ENCODE results near the gene SELENOO. TPM values are rescaled to one million over a fixed set of nuclear protein-coding genes. Genes with fewer than 3 reads are reported as not detected.

The SELENOO gene
- total RNA-seq, 1 experiment from 2014 or later = 28.6 TPM

- no peak for TF ChIP-seq CTCF (IDR thresholded peaks at IDR 0.05; ENCODE audit: unreplicated experiment)
- no peak for DNase-seq
- H3K9me3 Mint-ChIP-seq (ENCODE audit: low read depth, unreplicated experiment) = no peaks in the 10 kb centered on the region
- intact Hi-C loops (cut with micrococcal nuclease; ENCODE audit: unreplicated experiment) = no loop called here
- BruUV-seq (replicated peaks) = no TSS peak
- H3K4me3 Mint-ChIP-seq (ENCODE audit: low read depth, unreplicated experiment) = no peak overlapping the region
- no peaks in the 10 kb centered on the region for H3K27me3 Mint-ChIP-seq (ENCODE audit: unreplicated experiment)
- CTCF ChIA-PET = no interaction called here
- H3K4me1 Mint-ChIP-seq (ENCODE audit: low read depth, unreplicated experiment) = peaks cover 24% of the 10 kb centered on the region
- H3K36me3 Mint-ChIP-seq (ENCODE audit: insufficient read depth, unreplicated experiment) = peaks cover 27% of the 10 kb centered on the region
- H3K27ac Mint-ChIP-seq (ENCODE audit: unreplicated experiment) = no peak overlapping the region
These were observed 64.3 kb downstream of the SELENOO start for GRCh38 chr22:50264946-50265669.

- H3K36me3 Mint-ChIP-seq (ENCODE audit: insufficient read depth, unreplicated experiment) = peaks cover 35% of the 10 kb centered on the region
- H3K4me3 Mint-ChIP-seq (ENCODE audit: low read depth, unreplicated experiment) = no peak overlapping the region
- peaks cover 21% of the 10 kb centered on the region for H3K4me1 Mint-ChIP-seq (ENCODE audit: low read depth, unreplicated experiment)
- TF ChIP-seq CTCF (IDR thresholded peaks at IDR 0.05; ENCODE audit: unreplicated experiment) = no peak
- no peaks in the 10 kb centered on the region for H3K27me3 Mint-ChIP-seq (ENCODE audit: unreplicated experiment)
- H3K9me3 Mint-ChIP-seq (ENCODE audit: low read depth, unreplicated experiment) = no peaks in the 10 kb centered on the region
- DNase-seq = no peak
- intact Hi-C loops (cut with micrococcal nuclease; ENCODE audit: unreplicated experiment) = no loop called here
- H3K27ac Mint-ChIP-seq (ENCODE audit: unreplicated experiment) = no peak overlapping the region
- BruUV-seq (replicated peaks) = no TSS peak
- CTCF ChIA-PET = no interaction called here
These were observed 66.2 kb downstream of the SELENOO start for GRCh38 chr22:50266994-50267393.

Other genes starting within 250 kb of the SELENOO start
- gene PIM3, start 240.2 kb upstream of the SELENOO start, total RNA-seq (2022) = 86.3 and 97.3 TPM in 2 replicates
- not detected in 2 replicates for gene IL17REL, start 188.2 kb upstream of the SELENOO start, total RNA-seq (2022)
- not detected in 2 replicates for gene TTLL8, start 142.7 kb upstream of the SELENOO start, total RNA-seq (2022)
- gene MLC1, start 115.6 kb upstream of the SELENOO start, total RNA-seq (2022) = not detected in 2 replicates
- not detected in 2 replicates for gene MOV10L1, start 111.0 kb upstream of the SELENOO start, total RNA-seq (2022)
- 1.6 and 2.0 TPM in 2 replicates for gene PANX2, start 30.3 kb upstream of the SELENOO start, total RNA-seq (2022)
- 57.3 and 62.9 TPM in 2 replicates for gene TRABD, start 15.1 kb upstream of the SELENOO start, total RNA-seq (2022)
- gene TUBGCP6, start 44.0 kb downstream of the SELENOO start, total RNA-seq (2022) = 49.7 and 54.7 TPM in 2 replicates
- gene HDAC10, start 50.3 kb downstream of the SELENOO start, total RNA-seq (2022) = 52.9 and 69.2 TPM in 2 replicates
- gene MAPK12, start 60.7 kb downstream of the SELENOO start, total RNA-seq (2022) = 21.1 and 27.5 TPM in 2 replicates
- 14.3 and 23.7 TPM in 2 replicates for gene MAPK11, start 69.4 kb downstream of the SELENOO start, total RNA-seq (2022)
- gene PLXNB2, start 106.6 kb downstream of the SELENOO start, total RNA-seq (2022) = 298 and 337 TPM in 2 replicates
- gene DENND6B, start 126.0 kb downstream of the SELENOO start, total RNA-seq (2022) = 13.2 and 19.0 TPM in 2 replicates
- 47.1 and 50.0 TPM in 2 replicates for gene PPP6R2, start 142.3 kb downstream of the SELENOO start, total RNA-seq (2022)

Measured in Calu3 (cell line).